ENCODE results near the gene SCAPER.
A peak's percentile ranks its signal among the peaks of the same experiment; 100 is the strongest.
"Not testable (repeated sequence)": the region's sequence is repeated elsewhere in the genome, so short reads cannot be mapped to it uniquely, and the experiment has no call there.

The SCAPER gene

DNA sequence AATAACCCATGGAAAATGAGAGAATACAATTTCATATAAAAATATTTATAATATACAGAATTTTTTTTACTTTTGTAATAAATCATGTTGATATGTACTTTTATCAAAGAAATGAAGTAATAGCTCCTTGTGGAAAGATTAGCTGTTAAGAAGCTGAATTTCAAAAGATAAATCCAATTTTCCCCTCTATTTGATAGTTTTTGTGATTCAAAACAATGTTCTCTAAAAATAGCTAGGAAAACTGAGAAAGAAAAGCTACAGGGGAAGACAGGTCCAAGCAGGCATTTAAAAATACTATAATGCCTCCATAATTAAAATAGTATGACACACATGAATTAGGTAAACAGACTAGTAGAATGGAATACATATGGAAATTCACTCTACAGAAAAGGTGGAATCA, 44.9 kb downstream of the SCAPER start:
- no peak for DNase-seq

DNA sequence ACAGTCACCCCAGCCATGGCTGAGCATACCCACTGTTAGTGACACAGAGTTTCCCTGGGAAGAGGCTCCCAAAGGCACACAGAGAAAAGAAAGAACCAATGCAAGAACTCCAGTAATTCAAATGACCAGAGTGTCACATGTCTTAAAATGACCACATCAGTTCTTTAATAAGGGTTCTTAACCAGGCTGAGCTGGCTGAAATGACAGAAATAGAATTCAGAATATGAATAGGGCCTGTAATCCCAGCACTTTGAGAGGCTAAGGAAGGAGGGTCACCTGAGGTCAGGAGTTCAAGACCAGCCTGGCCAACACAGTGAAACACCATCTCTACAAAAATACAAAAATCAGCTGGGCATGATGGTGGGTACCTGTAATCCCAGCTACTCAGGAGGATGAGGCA, 54.8 kb downstream of the SCAPER start:
- DNase-seq, result not testable (repeated sequence)

DNA sequence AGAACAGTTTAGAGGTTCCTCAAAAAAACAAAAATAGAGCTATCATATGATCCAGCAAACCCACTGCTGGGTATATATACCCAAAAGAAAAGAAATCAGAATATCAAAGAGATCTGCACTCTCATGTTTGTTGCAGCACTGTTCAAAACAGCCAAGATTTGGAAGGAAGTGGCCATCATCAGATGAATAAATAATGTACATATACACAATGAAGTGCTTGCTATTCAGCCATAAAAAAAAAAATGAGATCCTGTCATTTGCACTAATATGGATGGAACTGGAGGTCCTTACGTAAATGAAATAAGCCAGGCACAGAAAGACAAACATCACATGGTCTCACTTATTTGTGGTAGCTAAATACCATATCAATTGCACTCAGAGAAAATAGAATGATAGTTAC, 58.4 kb downstream of the SCAPER start:
- no peak for DNase-seq

DNA sequence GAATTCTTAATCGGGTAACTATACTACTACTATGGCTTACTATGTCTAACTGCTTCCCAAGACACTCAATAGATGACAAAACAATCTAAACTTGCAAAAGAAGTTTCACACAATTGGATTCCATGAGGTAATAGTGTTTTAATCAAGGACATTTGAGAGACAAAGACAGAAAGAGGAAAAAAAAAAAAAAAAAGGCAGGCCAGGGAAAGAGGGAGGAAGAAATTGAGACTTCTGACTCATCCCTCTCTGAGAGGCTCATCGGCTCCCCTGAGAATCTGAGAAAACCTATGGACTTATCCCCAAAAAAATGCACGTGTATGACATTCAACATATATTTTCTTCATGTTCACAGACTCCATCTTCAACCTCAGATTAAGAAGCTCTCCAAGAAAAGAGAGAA, 61.0 kb downstream of the SCAPER start:
- no peak for DNase-seq

DNA sequence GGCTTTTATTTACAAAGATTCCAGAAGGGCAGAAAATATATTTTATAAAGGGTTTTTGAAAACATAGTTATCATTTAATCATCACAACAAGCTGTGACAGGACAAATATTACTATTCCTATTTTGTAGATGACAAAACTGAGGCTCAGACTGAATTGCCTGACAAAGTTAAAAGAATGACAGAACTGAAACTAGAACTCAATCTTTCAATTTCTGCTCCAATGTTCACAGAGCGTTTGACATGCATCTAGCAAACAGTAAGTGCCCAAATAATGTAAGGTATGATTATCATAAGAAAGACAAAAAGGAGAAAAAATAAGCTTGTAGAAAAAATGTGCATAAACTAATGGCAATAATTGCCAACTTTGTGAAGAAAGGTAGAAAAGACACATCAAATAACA, 61.9 kb downstream of the SCAPER start:
- no peak for DNase-seq

DNA sequence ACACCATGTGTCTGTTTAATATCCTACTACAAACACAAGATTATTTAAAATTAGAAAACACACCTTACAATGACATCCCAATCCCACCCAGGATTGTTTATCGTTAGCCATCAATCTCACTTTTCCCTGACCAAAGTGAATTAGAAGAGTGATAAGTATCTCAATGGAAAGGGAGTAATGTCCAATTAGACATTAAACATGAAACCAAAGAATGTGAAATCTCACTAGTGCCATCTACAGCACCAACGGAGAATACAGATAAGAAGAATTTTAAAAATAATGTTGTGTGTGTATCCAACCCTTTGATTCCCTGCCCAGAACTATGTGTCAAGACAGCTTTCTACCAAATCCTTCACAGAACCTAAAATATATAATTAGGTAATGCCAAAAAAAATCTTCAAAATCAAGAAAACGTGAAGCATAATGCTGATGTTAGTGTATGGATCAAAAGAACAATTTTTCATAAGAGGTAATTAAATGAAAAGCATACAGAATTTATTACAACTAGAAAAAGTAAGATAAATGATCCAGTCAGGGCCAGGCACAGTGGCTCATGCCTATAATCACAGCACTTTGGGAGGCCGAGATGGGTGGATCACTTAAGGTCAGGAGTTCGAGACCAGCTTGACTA, 64.2 kb downstream of the SCAPER start:
- peak; percentile 34 for DNase-seq

DNA sequence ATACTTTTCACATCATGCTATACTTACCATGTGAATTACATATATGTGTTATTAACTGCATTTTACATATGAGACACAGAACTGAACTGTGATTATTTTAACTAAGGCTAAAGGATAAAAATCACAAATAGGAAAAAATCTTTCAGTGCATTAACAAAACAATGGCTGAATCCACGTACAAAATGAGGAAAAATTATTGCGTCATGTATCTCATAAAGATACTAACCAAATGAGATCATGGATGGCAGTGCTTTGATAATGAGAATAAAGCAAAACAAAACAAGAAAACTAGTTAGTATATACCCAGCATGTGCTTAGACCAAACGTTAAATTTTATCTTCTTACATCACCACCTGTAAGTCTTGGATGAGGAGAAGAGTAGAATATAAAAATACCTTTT, 66.0 kb downstream of the SCAPER start:
- no peak for DNase-seq

DNA sequence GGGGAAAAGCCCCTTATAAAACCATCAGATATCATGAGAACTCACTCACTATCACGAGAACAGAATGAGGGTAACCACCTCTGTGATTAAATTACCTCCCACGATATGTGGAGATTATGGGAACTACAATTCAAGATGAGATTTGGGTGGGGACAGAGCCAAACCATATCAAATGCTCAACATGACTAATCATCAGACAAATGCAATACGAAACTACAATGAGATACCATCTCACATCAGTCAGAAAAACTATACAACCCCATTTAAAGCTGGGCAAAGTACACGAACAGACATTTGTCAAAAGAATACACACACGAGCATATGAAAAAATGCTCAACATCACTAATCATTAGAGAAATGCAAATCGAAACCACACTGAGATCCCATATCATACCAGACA, 67.7 kb downstream of the SCAPER start:
- DNase-seq, result no peak

DNA sequence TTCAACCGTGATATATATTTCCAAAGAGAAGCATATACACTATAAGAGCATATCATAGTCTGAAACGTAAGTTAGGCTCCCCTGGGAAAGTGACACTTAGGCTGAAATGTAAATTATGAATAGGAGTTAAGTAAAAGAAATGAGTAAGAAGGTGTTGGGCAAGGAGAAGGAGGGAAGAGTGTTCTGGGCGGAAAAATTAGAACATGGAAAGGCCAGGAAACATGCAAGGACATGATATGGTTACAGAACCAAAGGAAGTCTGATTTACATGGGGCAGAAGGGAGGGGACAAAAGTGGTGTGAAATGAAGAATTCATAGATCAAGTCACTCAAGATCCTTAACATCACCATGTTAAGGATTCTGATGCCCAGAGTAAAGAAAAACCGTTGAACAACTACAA, 75.2 kb downstream of the SCAPER start:
- no peak for DNase-seq

DNA sequence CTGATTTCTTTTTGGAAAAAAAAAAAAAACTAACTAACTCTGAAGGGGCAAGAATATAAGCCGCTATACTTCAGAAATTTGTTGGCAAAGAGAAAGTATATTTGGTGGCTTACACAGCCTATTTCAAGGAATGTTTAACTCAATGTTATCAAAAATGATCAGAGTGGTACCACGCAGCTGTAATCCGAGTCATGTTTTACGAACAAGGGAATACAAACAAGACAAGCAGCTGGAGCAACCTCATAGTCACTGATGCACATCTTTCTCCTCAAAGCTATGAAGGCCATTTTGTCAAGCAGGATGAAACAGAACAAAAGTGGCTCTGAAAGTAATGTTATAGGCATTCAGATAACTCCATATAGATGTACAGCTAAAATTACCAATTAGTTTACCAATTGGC, 81.2 kb downstream of the SCAPER start:
- DNase-seq, result no peak

DNA sequence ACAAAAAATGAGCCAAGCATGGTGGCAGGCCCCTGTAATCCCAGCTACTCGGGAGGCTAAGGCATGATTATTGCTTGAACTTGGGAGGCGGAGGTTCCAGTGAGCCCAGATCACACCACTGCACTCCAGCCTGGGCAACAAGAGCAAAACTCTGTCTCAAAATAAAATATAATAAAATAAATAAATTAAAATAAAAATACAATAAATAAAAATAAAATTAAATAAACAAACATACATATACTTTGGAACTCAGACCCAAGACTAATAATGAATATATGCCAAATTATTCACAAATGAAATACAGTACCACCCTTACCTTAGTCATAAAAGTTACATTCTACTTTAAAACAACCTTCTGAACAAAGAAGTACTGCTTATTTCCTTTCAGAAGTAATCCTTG, 81.8 kb downstream of the SCAPER start:
- DNase-seq, result no peak

DNA sequence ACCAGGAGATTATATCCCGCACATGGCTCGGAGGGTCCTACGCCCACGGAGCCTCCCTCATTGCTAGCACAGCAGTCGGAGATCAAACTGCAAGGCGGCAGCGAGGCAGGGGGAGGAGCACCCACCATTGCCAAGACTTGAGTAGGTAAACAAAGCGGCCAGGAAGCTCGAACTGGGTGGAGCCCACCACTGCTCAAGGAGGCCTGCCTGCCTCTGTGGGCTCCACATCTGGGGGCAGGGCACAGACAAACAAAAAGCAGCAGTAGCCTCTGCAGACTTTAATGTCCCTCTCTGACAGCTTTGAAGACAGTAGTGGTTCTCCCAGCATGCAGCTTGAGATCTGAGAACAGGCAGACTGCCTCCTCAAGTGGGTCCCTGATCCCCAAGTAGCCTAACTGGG, 86.2 kb downstream of the SCAPER start:
- not testable (repeated sequence) for DNase-seq

DNA sequence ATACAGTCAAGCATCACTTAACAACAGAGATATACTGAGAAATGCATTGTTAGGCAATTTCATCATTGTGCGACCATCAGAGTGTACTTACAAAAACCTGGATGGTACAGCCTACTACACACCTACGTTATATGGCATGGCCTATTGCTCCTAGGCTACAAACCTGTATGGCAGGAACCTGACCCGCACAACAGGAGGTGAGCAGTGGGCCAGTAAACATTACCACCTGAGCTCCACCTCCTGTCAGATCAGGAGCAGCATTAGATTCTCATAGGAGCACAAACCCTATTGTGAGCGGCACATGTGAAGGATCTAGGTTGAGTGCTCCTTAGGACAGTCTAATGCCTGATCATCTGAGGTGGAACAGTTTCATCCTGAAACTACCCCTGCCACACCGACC, 89.7 kb downstream of the SCAPER start:
- DNase-seq, result no peak

DNA sequence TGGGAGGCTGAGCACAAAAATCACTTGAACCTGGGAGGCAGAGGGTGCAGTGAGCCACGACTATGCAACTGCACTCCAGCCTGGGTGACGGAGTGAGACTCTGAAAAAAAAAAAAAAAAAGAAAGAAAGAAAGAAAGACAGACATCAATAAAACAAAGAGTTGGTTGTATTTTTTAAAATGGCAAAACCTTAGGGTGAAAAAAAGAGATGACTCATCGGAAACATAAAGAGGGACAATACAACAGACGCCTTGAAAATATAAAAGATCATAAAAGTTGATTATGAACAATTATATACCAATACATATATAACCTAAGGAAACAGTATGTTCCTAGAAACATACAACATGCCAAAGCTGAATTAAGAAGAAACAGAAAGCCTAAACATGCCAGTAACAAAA, 92.8 kb downstream of the SCAPER start:
- no peak for DNase-seq

DNA sequence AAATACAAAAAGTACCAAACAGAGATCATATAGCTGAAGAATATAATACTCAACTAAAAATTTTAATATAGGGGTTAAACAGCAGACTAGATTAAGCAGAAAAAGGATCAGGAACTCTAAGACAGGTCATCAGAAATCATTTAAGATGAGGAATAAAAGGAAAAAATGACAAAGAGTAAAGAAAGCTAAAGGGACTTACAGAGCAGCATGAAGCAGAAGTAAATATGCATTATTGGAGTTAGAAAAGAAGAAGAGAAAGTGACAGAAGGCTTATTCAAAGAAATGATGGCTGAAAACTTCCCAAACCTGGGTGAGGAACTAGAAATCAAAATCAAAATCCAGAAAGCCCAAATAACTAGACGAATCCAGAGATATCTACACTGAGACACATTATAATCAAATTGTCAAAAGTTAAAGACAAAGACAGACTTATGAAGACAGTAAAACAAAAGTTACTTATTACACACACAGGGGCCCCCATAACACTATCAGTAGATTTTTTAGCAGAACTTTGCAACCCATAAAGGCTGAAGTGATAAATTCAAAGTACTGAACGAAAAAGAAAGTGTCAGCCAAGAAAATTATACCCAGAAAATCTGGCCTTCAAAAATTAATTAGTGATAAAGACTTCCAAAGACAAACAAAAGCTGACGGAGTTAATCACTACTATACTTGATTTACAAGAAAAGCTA, 95.6 kb downstream of the SCAPER start:
- no peak for DNase-seq

DNA sequence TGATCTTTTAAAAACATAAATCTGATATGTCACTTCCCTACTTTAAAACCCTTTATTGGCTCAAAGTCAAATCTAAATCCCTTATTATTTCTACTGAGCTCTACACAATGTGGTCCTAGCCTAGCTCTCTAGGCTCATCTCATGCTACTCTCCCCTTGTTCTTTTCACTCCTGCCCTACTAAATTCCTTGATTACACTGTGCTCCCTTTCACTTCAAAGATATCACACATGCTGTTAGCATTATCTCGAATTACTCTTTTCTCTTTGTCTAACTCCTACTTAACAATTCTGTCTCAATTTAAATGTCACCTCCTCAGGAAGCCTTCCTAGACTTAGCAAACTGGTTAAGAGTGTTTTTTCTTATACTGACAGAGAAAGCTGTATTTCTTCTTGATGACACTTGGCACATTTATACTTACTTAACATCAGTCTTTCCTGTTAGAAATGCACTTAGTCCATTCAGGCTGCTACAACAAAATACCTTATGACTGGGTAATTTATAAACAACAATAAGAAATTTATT, 102.0 kb downstream of the SCAPER start:
- no peak for DNase-seq

DNA sequence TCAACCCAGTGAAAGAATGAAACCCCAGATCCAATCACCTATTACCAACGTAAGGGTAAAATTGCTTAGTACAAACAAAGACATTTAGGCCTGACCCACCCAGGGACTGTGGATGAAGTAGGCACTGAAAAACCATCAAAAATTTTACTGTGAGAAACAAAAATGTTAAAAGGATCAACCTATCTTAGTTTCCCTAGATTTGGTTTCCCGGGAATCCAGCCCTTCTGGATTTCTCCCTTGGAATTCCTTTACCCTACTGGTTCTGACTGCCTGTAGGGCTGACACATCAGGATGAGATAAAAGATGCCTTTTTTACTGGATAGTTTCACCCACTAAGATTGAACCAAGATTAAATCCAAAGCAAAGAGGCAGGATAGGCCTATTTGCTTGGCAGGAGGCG, 102.7 kb downstream of the SCAPER start:
- no peak for DNase-seq

DNA sequence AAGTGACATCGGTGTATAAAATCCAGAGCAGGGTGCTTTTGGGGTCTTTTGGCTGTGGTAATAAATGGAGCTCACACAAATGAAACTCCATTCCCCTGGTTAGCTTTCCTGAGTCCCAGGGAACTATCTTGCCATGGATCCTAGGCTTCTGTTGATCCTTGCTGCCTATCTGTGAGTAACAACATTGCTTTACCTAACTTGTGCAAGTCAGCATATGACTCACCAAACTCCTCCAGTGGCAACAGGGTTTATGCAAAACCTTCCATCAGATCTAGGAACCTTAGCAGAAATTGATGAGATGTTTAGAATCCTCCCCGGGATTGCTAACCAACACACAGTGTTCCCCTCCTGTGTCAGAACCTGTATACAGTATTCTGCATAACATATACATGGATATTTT, 105.4 kb downstream of the SCAPER start:
- DNase-seq, result no peak

DNA sequence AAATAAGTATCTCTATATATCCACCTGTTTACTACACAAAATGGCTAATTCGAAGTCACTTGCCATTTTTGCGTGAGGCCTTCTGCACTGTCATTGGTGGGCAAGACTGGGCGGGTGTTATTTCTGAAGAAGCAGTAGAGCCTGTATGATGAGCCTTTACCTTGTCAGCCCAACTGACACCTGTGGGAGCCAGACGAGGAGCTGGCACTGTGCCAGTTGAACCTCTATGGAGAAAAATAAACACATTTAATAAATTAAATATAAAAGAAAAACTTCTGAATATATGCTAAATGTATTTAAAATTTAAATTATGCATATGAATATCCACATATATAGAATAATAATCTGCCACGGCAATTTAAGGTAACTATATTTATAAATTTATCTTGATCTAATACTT, 109.9 kb downstream of the SCAPER start:
- DNase-seq, result no peak

DNA sequence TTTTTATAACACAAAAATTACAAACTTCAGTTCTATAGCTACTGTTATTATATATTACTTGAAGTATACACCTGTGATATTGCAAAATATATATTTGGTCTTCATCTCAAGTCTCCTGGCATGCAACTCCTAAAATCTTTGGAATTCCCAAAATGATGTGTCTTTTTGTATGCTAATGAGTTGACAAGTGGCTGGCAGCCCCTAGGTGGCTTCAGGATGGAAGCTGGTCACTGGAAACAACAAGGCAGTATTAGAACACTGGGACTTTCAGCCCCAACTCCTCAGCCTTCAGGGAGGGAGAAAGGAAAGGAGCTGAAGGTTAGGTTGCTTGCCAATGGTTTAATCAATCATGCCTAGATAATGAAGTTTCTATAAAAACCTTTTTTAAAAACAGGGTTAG, 112.0 kb downstream of the SCAPER start:
- DNase-seq, result no peak

DNA sequence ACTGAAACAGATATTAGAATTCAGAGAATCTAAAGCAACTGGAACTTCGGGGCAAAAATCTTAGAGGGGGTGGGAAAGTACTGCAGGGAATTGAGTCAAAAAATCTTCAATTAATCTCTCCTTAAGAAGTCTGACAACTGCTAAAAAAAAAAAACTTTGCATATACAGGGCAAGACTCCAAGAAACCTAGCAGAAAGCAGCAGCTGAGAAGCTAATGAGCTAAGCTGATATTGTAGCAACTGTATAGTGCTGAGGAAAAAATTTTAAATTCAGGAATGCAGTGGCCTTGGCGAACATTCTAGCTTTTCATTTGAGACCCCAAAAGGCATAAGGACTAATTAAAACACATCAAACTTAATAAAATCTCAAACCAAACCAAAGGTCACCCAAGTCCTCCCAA, 113.6 kb downstream of the SCAPER start:
- no peak for DNase-seq

DNA sequence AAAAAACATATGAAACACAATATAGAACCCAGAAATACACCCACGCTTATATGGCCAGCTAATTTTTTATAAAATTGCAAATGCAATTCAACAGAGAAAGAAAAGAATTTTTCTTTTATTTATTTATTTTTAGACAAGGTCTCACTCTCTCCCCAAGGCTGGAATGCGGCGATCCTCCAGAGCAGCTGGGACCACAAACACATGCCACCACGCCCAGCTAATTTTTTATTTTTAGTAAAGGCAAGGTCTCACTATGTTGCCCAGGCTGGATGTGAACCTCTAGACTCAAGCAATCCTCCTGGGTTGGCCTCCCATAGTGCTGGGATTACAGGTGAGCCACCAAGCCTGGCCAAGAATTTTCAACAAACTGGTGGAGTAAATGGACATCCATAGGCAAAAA, 117.9 kb downstream of the SCAPER start:
- DNase-seq, result no peak

DNA sequence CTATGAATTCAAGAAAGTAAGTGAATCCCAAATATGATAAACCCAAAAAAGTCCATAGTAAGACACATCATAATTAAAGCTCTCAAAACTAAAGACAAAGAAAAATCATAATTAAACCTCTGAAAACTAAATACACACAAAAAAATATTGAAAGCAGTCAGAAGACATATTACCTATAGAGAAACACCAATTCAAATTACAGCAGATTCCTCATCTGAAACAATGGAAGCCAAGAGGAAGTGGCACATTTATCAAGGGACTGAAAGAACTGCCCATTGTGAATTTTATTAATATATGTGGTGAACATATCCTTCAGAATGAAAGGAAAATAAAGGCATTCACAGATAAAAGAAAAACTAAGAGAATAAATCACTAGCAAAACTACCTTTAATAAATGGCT, 128.2 kb downstream of the SCAPER start:
- no peak for DNase-seq

DNA sequence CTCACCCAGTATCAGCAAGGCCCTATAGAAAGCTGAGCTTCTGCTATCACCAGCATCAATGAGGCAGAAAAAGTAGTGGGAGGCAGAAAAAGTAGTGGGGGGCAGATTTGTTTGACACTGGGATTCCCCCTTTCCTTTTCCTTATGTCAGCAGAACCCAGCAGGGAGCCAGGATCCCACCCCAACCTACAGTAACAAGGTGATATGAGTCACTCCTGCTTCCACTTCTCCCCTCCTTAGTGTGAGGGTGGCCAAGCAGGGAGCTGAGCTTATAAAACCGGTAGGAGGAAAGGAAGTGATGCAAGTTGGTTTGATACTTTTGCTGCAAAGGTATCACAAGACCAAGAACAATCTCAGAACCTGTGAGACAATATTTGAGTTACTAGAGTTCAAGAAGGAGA, 128.7 kb downstream of the SCAPER start:
- DNase-seq, result peak; percentile 2

DNA sequence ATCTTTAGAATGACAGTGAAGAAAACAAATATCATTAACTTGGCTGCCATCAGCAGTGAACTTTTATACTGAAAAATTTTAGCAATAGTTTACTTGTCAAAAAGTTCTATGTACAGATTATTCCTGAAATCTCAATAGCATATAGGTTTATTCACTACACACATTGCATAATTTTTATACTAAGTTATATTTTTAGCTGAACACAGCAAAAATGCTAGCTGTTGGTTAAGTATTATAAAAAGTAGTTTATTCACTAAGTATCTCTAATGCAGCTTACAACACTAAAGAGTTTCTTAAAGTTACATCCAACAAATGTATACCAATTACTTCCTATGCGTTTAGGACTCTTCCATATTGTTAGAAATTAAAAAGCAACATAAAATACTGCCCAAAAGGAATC, 131.9 kb downstream of the SCAPER start:
- DNase-seq, result no peak
